Fibroblast of skin of scalp (primary cell): ENCODE results near the gene HOXB13.

Experiments used
- DNase-seq: peaks from one replicate; pipeline ENCODE4 v3.0.0-alpha.2; 2013

HOXB13 gene

GRCh38 chr17:48704361-48705248 lies 23.9 kb downstream of the HOXB13 start:
- no peak for DNase-seq

- DNase-seq = no peak
These were observed 26.6 kb downstream of the HOXB13 start for GRCh38 chr17:48701864-48702532.

- no peak for DNase-seq
These were observed 35.4 kb downstream of the HOXB13 start for GRCh38 chr17:48693178-48693577.

- no peak for DNase-seq
These were observed 36.5 kb downstream of the HOXB13 start for GRCh38 chr17:48692049-48692448.

- DNase-seq = no peak
These were observed 37.9 kb downstream of the HOXB13 start for GRCh38 chr17:48690655-48691054.

GRCh38 chr17:48681609-48682008 lies 46.9 kb downstream of the HOXB13 start:
- no peak for DNase-seq

- DNase-seq = no peak
These were observed 49.0 kb downstream of the HOXB13 start for GRCh38 chr17:48679385-48680096.

- DNase-seq = peak; percentile 62
These were observed 50.2 kb downstream of the HOXB13 start for GRCh38 chr17:48678141-48678971.

GRCh38 chr17:48676963-48677558 lies 51.5 kb downstream of the HOXB13 start:
- no peak for DNase-seq
